ENCODE data around the gene ACSS2.
"Not testable (repeated sequence)": the region's sequence is repeated elsewhere in the genome, so short reads cannot be mapped to it uniquely, and the experiment has no call there.

ACSS2 gene

GRCh38 chr20:34875642-34876405, 588 bp upstream of the ACSS2 start:
- DNase-seq = peak; percentile 87

GRCh38 chr20:34880215-34880850, 3.9 kb downstream of the ACSS2 start:
- no peak for DNase-seq

- DNase-seq = not testable (repeated sequence)
These were observed 4.6 kb downstream of the ACSS2 start for GRCh38 chr20:34880971-34881370.

- no peak for DNase-seq
These were observed 5.3 kb downstream of the ACSS2 start for GRCh38 chr20:34881689-34882088.

- no peak for DNase-seq
These were observed 6.8 kb downstream of the ACSS2 start for GRCh38 chr20:34883087-34883688.

GRCh38 chr20:34883809-34884208, 7.4 kb downstream of the ACSS2 start:
- DNase-seq = no peak

GRCh38 chr20:34884260-34884659, 7.8 kb downstream of the ACSS2 start:
- DNase-seq = no peak

GRCh38 chr20:34886122-34886521, 9.7 kb downstream of the ACSS2 start:
- DNase-seq = no peak

GRCh38 chr20:34887023-34887422, 10.6 kb downstream of the ACSS2 start:
- no peak for DNase-seq

- DNase-seq = no peak
These were observed 12.1 kb downstream of the ACSS2 start for GRCh38 chr20:34888468-34888867.

GRCh38 chr20:34891166-34892062, 15.0 kb downstream of the ACSS2 start:
- DNase-seq = no peak

- DNase-seq = no peak
These were observed 16.3 kb downstream of the ACSS2 start for GRCh38 chr20:34892671-34893070.

GRCh38 chr20:34894723-34895122, 18.3 kb downstream of the ACSS2 start:
- no peak for DNase-seq

- DNase-seq = no peak
These were observed 19.1 kb downstream of the ACSS2 start for GRCh38 chr20:34895465-34895864.

GRCh38 chr20:34896086-34896621, 19.7 kb downstream of the ACSS2 start:
- DNase-seq = no peak

- DNase-seq = not testable (repeated sequence)
These were observed 21.7 kb downstream of the ACSS2 start for GRCh38 chr20:34898129-34898528.

GRCh38 chr20:34898731-34899130, 22.3 kb downstream of the ACSS2 start:
- not testable (repeated sequence) for DNase-seq

GRCh38 chr20:34904202-34904621, 27.8 kb downstream of the ACSS2 start:
- no peak for DNase-seq

GRCh38 chr20:34907616-34908469, 31.4 kb downstream of the ACSS2 start:
- DNase-seq = no peak

GRCh38 chr20:34915131-34915530, 38.7 kb downstream of the ACSS2 start:
- DNase-seq = no peak

GRCh38 chr20:34915749-34916455, 39.5 kb downstream of the ACSS2 start:
- DNase-seq = no peak
